ENCODE measurements around the gene SIRT1.

Gene SIRT1

DNA sequence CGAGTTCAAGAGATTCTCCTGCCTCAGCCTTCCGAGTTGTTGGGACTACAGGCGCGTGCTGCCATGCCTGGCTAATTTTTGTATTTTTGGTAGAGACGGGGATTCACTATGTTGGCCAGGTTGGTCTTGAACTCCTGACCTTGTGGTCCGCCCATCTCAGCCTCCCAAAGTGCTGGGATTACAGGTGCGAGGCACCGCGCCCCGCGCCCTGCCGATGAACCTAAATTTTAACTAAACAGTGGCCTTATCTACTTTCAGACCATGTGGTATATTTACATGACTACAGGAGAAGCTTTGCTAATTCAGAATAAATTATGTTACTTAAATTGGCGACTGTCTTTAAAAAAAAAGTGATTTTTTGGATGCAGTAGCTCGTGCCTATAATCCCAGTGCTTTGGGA is 9.2 kb downstream of the SIRT1 start:
- in situ Hi-C loops (cut with HindIII; ENCODE audit: low pct_unique_long_range_greater_than_20kb, low sequenced_read_pairs), result no loop called here
- no peak for DNase-seq (ENCODE audit: low read depth in 1 of 2, low spot score in 1 of 2)
- no peak for TF ChIP-seq JUND (IDR thresholded peaks at IDR 0.05; ENCODE audit: low read depth)

GRCh38 chr10:67903581-67903980 is 19.1 kb downstream of the SIRT1 start:
- DNase-seq (ENCODE audit: low read depth in 1 of 2, low spot score in 1 of 2), result no peak
- in situ Hi-C loops (cut with HindIII; ENCODE audit: low pct_unique_long_range_greater_than_20kb, low sequenced_read_pairs), result no loop called here
- no peak for TF ChIP-seq JUND (IDR thresholded peaks at IDR 0.05; ENCODE audit: low read depth)

DNA sequence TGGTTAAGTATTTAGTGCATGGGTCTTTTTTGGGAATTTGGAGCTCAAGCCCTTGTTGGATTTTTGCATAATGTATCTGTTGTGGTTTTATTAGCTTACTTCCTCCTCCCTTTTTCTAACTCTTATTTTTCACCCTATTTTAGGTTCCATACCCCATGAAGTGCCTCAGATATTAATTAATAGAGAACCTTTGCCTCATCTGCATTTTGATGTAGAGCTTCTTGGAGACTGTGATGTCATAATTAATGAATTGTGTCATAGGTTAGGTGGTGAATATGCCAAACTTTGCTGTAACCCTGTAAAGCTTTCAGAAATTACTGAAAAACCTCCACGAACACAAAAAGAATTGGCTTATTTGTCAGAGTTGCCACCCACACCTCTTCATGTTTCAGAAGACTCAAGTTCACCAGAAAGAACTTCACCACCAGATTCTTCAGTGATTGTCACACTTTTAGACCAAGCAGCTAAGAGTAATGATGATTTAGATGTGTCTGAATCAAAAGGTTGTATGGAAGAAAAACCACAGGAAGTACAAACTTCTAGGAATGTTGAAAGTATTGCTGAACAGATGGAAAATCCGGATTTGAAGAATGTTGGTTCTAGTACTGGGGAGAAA is 28.0 kb downstream of the SIRT1 start:
- in situ Hi-C loops (cut with HindIII; ENCODE audit: low pct_unique_long_range_greater_than_20kb, low sequenced_read_pairs), result no loop called here

DNA sequence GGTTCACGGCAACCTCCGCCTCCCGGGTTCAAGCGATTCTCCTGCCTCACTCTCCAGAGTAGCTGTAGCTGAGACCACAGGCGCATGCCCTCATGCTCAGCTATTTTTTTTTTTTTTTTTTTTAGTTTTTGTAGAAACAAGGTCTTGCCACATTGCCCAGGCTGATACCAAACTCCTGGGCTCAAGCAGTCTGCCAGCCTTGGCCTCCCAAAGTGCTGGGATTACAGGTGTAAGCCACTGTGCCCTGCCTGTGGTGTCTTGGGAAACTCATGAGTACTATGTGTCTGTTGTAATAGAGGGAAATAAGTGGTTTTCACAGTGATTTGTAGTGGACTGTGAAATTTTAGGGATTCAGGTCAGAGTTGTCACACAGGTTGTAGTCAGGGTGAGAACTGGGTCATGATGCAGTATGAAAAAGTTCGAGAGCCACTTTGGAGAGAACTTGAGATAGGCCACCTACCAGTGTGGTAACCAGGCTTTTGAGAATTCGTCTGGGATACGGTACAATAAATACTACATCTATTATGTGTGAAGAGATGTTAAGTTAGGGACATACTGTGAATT is 30.4 kb downstream of the SIRT1 start:
- TF ChIP-seq JUND (IDR thresholded peaks at IDR 0.05; ENCODE audit: low read depth), result no peak
- in situ Hi-C loops (cut with HindIII; ENCODE audit: low pct_unique_long_range_greater_than_20kb, low sequenced_read_pairs), result no loop called here
- DNase-seq (ENCODE audit: low read depth in 1 of 2, low spot score in 1 of 2), result no peak

More for the DNA sequence above, 28.0 kb downstream of the SIRT1 start:
- TF ChIP-seq JUND (IDR thresholded peaks at IDR 0.05; ENCODE audit: low read depth), result no peak
- no peak for DNase-seq (ENCODE audit: low read depth in 1 of 2, low spot score in 1 of 2)

DNA sequence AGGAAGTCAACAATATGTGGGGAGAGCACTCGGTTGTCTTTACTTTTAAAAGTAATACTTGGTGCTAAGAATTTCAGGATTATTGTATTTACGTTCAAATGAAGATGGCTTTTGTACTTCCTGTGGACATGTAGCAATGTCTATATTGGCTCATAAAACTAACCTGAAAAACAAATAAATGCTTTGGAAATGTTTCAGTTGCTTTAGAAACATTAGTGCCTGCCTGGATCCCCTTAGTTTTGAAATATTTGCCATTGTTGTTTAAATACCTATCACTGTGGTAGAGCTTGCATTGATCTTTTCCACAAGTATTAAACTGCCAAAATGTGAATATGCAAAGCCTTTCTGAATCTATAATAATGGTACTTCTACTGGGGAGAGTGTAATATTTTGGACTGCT is 32.7 kb downstream of the SIRT1 start:
- in situ Hi-C loops (cut with HindIII; ENCODE audit: low pct_unique_long_range_greater_than_20kb, low sequenced_read_pairs), result no loop called here
- DNase-seq (ENCODE audit: low read depth in 1 of 2, low spot score in 1 of 2), result no peak
- TF ChIP-seq JUND (IDR thresholded peaks at IDR 0.05; ENCODE audit: low read depth), result no peak

- TF ChIP-seq JUND (IDR thresholded peaks at IDR 0.05; ENCODE audit: low read depth), result no peak
- no peak for DNase-seq (ENCODE audit: low read depth in 1 of 2, low spot score in 1 of 2)
- in situ Hi-C loops (cut with HindIII; ENCODE audit: low pct_unique_long_range_greater_than_20kb, low sequenced_read_pairs), result no loop called here
Observed at GRCh38 chr10:67917679-67918078, 33.2 kb downstream of the SIRT1 start.

DNA sequence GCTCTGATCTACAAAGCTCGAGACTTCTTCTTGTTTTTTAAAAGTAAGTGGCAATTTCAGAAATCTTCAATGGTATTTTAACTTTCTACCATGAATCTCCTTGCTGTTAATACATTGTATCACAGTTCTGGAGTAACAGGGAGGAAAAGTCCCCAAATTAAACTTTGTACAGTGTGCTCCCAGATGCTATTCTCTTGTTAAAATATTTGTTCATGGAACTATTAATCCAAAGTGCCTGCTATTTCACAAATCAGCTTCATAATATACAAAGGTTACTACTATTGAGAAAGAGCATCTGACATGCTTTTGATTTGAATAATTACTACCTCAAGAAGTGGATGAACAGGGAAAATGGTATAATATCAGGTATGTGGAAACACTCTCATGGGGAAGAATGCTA is 36.6 kb downstream of the SIRT1 start:
- DNase-seq (ENCODE audit: low read depth in 1 of 2, low spot score in 1 of 2), result no peak
- in situ Hi-C loops (cut with HindIII; ENCODE audit: low pct_unique_long_range_greater_than_20kb, low sequenced_read_pairs), result no loop called here
- TF ChIP-seq JUND (IDR thresholded peaks at IDR 0.05; ENCODE audit: low read depth), result no peak

DNA sequence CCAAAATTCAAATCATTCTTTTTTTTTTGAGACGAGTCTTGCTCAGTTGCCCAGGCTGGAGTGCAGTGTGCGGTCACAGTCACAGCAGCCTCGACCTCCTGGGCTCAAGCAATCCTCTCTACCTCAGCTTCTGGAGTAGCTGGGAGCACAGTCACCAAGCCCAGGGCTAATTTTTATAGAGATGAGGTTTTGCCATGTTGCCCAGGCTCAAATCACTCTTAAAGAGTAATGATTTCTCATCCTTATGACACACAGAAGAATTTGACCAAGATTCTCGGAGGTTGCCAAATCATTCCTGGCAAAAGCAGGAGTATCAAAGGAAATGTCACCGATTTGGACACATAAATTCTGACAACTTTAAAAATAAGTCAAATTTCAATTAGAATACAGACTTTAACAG is 39.1 kb downstream of the SIRT1 start:
- TF ChIP-seq JUND (IDR thresholded peaks at IDR 0.05; ENCODE audit: low read depth), result no peak
- DNase-seq (ENCODE audit: low read depth in 1 of 2, low spot score in 1 of 2), result no peak
- in situ Hi-C loops (cut with HindIII; ENCODE audit: low pct_unique_long_range_greater_than_20kb, low sequenced_read_pairs), result no loop called here

DNA sequence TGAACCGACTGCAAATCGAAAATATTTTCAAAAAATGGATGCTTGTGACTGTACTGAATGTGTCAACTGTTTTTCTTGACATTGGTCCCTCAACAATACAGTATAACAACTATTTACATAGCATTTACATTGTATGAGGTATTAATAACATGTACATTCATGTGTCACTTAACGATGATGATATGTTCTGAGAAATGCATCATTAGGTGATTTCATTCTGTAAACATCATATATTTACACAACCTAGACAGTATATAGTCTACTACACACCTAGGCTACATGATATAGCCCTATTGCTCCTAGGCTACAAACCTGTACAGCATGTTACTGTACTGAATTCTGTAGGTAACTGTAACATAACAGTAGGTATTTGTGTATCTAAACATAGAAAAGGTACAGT is 39.7 kb downstream of the SIRT1 start:
- in situ Hi-C loops (cut with HindIII; ENCODE audit: low pct_unique_long_range_greater_than_20kb, low sequenced_read_pairs), result no loop called here
- no peak for DNase-seq (ENCODE audit: low read depth in 1 of 2, low spot score in 1 of 2)
- TF ChIP-seq JUND (IDR thresholded peaks at IDR 0.05; ENCODE audit: low read depth), result no peak

DNA sequence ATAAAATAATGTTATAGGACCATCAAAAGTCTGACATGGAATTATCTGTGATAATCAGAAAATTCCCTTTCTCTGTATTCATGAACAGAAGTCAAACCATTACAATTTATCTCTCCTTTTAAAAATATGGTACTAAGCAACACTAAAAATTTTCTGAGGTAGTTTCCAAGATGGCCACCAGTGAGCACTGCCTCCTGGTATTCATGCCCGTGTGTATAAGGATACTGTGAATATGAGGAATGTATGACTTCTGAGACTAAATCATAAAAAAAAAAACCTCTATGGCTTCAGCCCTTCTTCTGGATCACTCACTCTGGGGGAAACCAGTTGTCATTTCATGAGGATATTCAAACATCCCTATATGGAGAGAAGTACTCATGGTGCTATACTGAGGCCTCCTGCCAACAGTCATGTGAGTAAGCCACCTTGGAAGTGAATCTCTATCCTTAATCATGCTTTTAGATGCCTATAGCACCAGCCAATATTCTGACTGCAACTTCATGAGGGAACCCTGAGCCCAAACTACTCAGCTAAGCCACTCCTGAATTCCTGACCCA is 41.1 kb downstream of the SIRT1 start:
- TF ChIP-seq JUND (IDR thresholded peaks at IDR 0.05; ENCODE audit: low read depth), result no peak
- in situ Hi-C loops (cut with HindIII; ENCODE audit: low pct_unique_long_range_greater_than_20kb, low sequenced_read_pairs), result no loop called here
- no peak for DNase-seq (ENCODE audit: low read depth in 1 of 2, low spot score in 1 of 2)

- in situ Hi-C loops (cut with HindIII; ENCODE audit: low pct_unique_long_range_greater_than_20kb, low sequenced_read_pairs), result no loop called here
- TF ChIP-seq JUND (IDR thresholded peaks at IDR 0.05; ENCODE audit: low read depth), result no peak
- no peak for DNase-seq (ENCODE audit: low read depth in 1 of 2, low spot score in 1 of 2)
Observed at GRCh38 chr10:67926951-67927350, 42.5 kb downstream of the SIRT1 start.

DNA sequence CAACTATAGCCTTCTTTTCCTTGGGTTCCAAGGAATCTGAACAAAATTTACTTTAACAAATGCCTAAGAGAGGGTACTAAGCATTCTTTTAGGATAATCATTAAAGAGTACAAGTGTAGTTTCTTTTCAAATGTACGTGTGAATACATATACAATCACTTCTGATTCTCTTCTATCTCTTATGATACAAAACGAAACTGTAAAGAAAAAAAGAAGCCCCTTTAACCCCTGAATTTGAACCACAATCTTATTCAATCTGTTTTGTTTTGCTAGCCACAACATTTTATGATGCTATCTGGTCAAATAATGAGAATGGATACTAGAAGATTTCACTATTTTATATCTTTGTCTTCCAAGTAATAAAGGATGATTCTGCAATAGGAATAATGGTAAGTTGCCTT is 48.7 kb downstream of the SIRT1 start:
- in situ Hi-C loops (cut with HindIII; ENCODE audit: low pct_unique_long_range_greater_than_20kb, low sequenced_read_pairs), result no loop called here
- TF ChIP-seq JUND (IDR thresholded peaks at IDR 0.05; ENCODE audit: low read depth), result no peak
- no peak for DNase-seq (ENCODE audit: low read depth in 1 of 2, low spot score in 1 of 2)

DNA sequence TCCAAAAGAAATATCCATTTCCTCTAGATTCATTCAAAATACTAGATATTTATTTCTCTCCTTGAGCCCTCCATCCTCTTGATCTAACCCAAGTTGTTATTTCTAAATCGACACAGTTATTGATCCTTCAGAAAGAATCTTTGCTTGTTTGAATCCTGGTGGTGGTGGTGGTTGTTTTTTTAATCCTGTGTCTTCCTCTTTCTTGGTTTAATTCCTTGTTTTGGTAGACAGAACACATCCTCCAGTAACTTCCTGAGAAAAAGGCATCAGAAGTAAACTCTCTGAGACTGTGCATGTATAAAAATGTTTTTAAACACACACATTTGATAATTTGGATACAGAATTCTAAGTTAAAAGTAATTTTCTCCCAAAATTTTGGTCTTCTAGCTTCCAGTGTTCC is 49.9 kb downstream of the SIRT1 start:
- DNase-seq (ENCODE audit: low read depth in 1 of 2, low spot score in 1 of 2), result no peak
- in situ Hi-C loops (cut with HindIII; ENCODE audit: low pct_unique_long_range_greater_than_20kb, low sequenced_read_pairs), result no loop called here
- no peak for TF ChIP-seq JUND (IDR thresholded peaks at IDR 0.05; ENCODE audit: low read depth)

GRCh38 chr10:67935223-67935622 is 50.8 kb downstream of the SIRT1 start:
- no peak for DNase-seq (ENCODE audit: low read depth in 1 of 2, low spot score in 1 of 2)
- in situ Hi-C loops (cut with HindIII; ENCODE audit: low pct_unique_long_range_greater_than_20kb, low sequenced_read_pairs), result no loop called here
- TF ChIP-seq JUND (IDR thresholded peaks at IDR 0.05; ENCODE audit: low read depth), result no peak
